ENCODE results near the gene RBM24.

The RBM24 gene

GRCh38 chr6:17280138-17280537 lies 1.0 kb upstream of the RBM24 start:
- no peak overlapping the region for H3K27ac ChIP-seq (replicated peaks)
- H3K4me3 ChIP-seq (replicated peaks; ENCODE audit: insufficient read depth, low read length): no peak overlapping the region
- TF ChIP-seq CTCF (IDR thresholded peaks at IDR 0.05; ENCODE audit: insufficient read depth, low read length) (no peak), POLR2AphosphoS5 (IDR thresholded peaks at IDR 0.05; ENCODE audit: low read depth) (no peak), GABPA (IDR thresholded peaks at IDR 0.05; ENCODE audit: low read depth) (no peak), REST (IDR thresholded peaks at IDR 0.05; ENCODE audit: insufficient replicate concordance, low read depth) (no peak), SPI1 (IDR thresholded peaks at IDR 0.05; ENCODE audit: borderline replicate concordance, low read depth) (no peak)
- H3K27me3 ChIP-seq (ENCODE audit: insufficient read depth, poor library complexity, severe bottlenecking): peaks cover 30% of the 10 kb centered on the region
- no peak for DNase-seq (ENCODE audit: low read depth in 1 of 2, low spot score in 1 of 2)

- H3K27me3 ChIP-seq (ENCODE audit: insufficient read depth, poor library complexity, severe bottlenecking): peaks cover 30% of the 10 kb centered on the region
- H3K4me3 ChIP-seq (replicated peaks; ENCODE audit: insufficient read depth, low read length): no peak overlapping the region
- TF ChIP-seq REST (IDR thresholded peaks at IDR 0.05; ENCODE audit: insufficient replicate concordance, low read depth): no peak
- no peak for TF ChIP-seq GABPA (IDR thresholded peaks at IDR 0.05; ENCODE audit: low read depth)
- no peak for TF ChIP-seq SPI1 (IDR thresholded peaks at IDR 0.05; ENCODE audit: borderline replicate concordance, low read depth)
- TF ChIP-seq POLR2AphosphoS5 (IDR thresholded peaks at IDR 0.05; ENCODE audit: low read depth): no peak
- TF ChIP-seq CTCF (IDR thresholded peaks at IDR 0.05; ENCODE audit: insufficient read depth, low read length): no peak
- DNase-seq (ENCODE audit: low read depth in 1 of 2, low spot score in 1 of 2): no peak
- no peak overlapping the region for H3K27ac ChIP-seq (replicated peaks)
These were observed 540 bp upstream of the RBM24 start for GRCh38 chr6:17280552-17281090.

GRCh38 chr6:17281497-17282481 lies 628 bp downstream of the RBM24 start:
- H3K27ac ChIP-seq (replicated peaks): no peak overlapping the region
- no peak for DNase-seq (ENCODE audit: low read depth in 1 of 2, low spot score in 1 of 2)
- no peak for TF ChIP-seq GABPA (IDR thresholded peaks at IDR 0.05; ENCODE audit: low read depth)
- no peak for TF ChIP-seq REST (IDR thresholded peaks at IDR 0.05; ENCODE audit: insufficient replicate concordance, low read depth)
- TF ChIP-seq POLR2AphosphoS5 (IDR thresholded peaks at IDR 0.05; ENCODE audit: low read depth): no peak
- no peak for TF ChIP-seq SPI1 (IDR thresholded peaks at IDR 0.05; ENCODE audit: borderline replicate concordance, low read depth)
- no peak for TF ChIP-seq CTCF (IDR thresholded peaks at IDR 0.05; ENCODE audit: insufficient read depth, low read length)
- peak overlapping the region; percentile 18; the same call in 1 of the 2 replicates for H3K4me3 ChIP-seq (replicated peaks; ENCODE audit: insufficient read depth, low read length)
- H3K27me3 ChIP-seq (ENCODE audit: insufficient read depth, poor library complexity, severe bottlenecking): peaks cover 30% of the 10 kb centered on the region

Measured in HL-60 (cell line).